K562 (cell line): ENCODE data around the gene HIRIP3. TPM values are rescaled to one million over a fixed set of nuclear protein-coding genes. Genes with fewer than 3 reads are reported as not detected.
A peak's percentile ranks its signal among the peaks of the same experiment; 100 is the strongest.

ENCODE experiments used
- AFF1 ChIP-seq, 2 experiments: fragments of 450-650 bp; IDR thresholded peaks; 2 replicates each; pipeline ENCODE4 v1.6.1; 2018; ENCODE audit warnings: mild to moderate bottlenecking in 2 of 2, low read depth in 1 of 2; ENCODE audit not compliant: partially characterized antibody in 2 of 2
- CBX5 ChIP-seq: IDR thresholded peaks from 2 replicates; pipeline ENCODE4 v1.6.1; 2014; ENCODE audit warnings: low read depth, borderline replicate concordance
- CEBPB ChIP-seq: fragments of 450-650 bp; IDR thresholded peaks from 2 replicates; pipeline ENCODE4 v1.6.1; 2016; ENCODE audit warnings: missing genetic modification characterization, missing compliant biosample characterization
- ETV1 ChIP-seq: fragments of 450-650 bp; conservative IDR thresholded peaks from 2 replicates; pipeline ENCODE4 v1.6.1; 2016; ENCODE audit warnings: missing genetic modification characterization, control low read depth, low read depth, missing compliant biosample characterization
- GATAD2B ChIP-seq: fragments of 450-650 bp; IDR thresholded peaks from 2 replicates; pipeline ENCODE4 v1.6.1; 2017; ENCODE audit warnings: mild to moderate bottlenecking, borderline replicate concordance
- HLTF ChIP-seq: fragments of 450-650 bp; IDR thresholded peaks from 2 replicates; pipeline ENCODE4 v1.6.1; 2016
- IRF1 ChIP-seq: sonication (generic); formaldehyde crosslinking; IDR thresholded peaks from 2 replicates; pipeline ENCODE4 v1.8.0; 2022; ENCODE audit warnings: missing genetic modification reagents, mild to moderate bottlenecking, borderline replicate concordance
- LCOR ChIP-seq: sonication (generic); formaldehyde crosslinking; IDR thresholded peaks from 2 replicates; pipeline ENCODE4 v1.8.0; 2022; ENCODE audit warnings: mild to moderate bottlenecking, missing genetic modification reagents
- MCM3 ChIP-seq: fragments of 450-650 bp; IDR thresholded peaks from 2 replicates; pipeline ENCODE4 v1.6.1; 2016
- NFE2L1 ChIP-seq: fragments of 450-650 bp; IDR thresholded peaks from 2 replicates; pipeline ENCODE4 v1.6.1; 2016; ENCODE audit warnings: missing genetic modification characterization, low read depth, mild to moderate bottlenecking, missing compliant biosample characterization, moderate library complexity, borderline replicate concordance
- NFXL1 ChIP-seq: fragments of 450-650 bp; formaldehyde crosslinking; IDR thresholded peaks from 2 replicates; pipeline ENCODE4 v1.4.0; 2021; ENCODE audit warnings: mild to moderate bottlenecking
- PHB ChIP-seq: fragments of 250-450 bp; sonication (Bioruptor Pico); IDR thresholded peaks from 2 replicates; pipeline ENCODE4 v1.5.0; 2021
- POU5F1 ChIP-seq: fragments of 150-350 bp; IDR thresholded peaks from 2 replicates; pipeline ENCODE4 v1.6.1; 2014; ENCODE audit warnings: borderline replicate concordance, low read length, low read depth, mild to moderate bottlenecking; ENCODE audit not compliant: partially characterized antibody
- RBM25 ChIP-seq: fragments of 200-400 bp; formaldehyde crosslinking; IDR thresholded peaks from 2 replicates; pipeline ENCODE4 v1.6.1; 2018; ENCODE audit warnings: low read length, low read depth, moderate library complexity; ENCODE audit not compliant: severe bottlenecking
- SMAD3 ChIP-seq: fragments of 450-650 bp; formaldehyde crosslinking; conservative IDR thresholded peaks from 2 replicates; pipeline ENCODE4 v1.4.0; 2020; ENCODE audit warnings: mild to moderate bottlenecking
- ZBTB12 ChIP-seq: fragments of 250-450 bp; sonication (Bioruptor Pico); IDR thresholded peaks from 2 replicates; pipeline ENCODE4 v1.4.0; 2020
- ZNF184 ChIP-seq: sonication (generic); formaldehyde crosslinking; IDR thresholded peaks from 2 replicates; pipeline ENCODE4 v1.5.0; 2020; ENCODE audit warnings: missing genetic modification reagents
- ZNF311 ChIP-seq: fragments of 250-450 bp; sonication (Bioruptor Pico); IDR thresholded peaks from 2 replicates; pipeline ENCODE4 v1.4.0; 2020; ENCODE audit warnings: mild to moderate bottlenecking, moderate library complexity
- ZNF316 ChIP-seq: fragments of 450-650 bp; IDR thresholded peaks from 2 replicates; pipeline ENCODE4 v1.6.1; 2016
- ZNF384 ChIP-seq: IDR thresholded peaks from 2 replicates; pipeline ENCODE4 v1.6.1; 2012; ENCODE audit warnings: low read depth, low read length, improper control_type of control experiment
- ZNF639 ChIP-seq, 2 experiments: fragments of 200-800 bp in 1 of 2; sonication (Bioruptor generic) in 1 of 2; sonication (generic) in 1 of 2; formaldehyde crosslinking in 1 of 2; IDR thresholded peaks in 1 of 2; conservative IDR thresholded peaks in 1 of 2; 2 replicates each; pipeline versions ENCODE4 v1.5.0 to v1.6.1; 2016 to 2020; ENCODE audit warnings: missing compliant biosample characterization in 1 of 2, missing genetic modification characterization in 1 of 2, missing genetic modification reagents in 1 of 2
- ZNF764 ChIP-seq: fragments of 250-450 bp; sonication (Bioruptor Pico); IDR thresholded peaks from 2 replicates; pipeline ENCODE4 v1.4.0; 2020; ENCODE audit warnings: low read depth, mild to moderate bottlenecking, moderate library complexity
- polyA plus RNA-seq, 8 experiments: library from polyadenylated mRNA; depleted of rRNA in 4 of 8; stranded (reverse) in 5 of 8; unstranded in 3 of 8; fragments of >200 nt; fragmentation: Nextera tagmentation in 2 of 8; fragmentation: Illumina TruSeq in 1 of 8; extraction: Ambion mirVana in 2 of 8; extraction: Trizol in 1 of 8; gene quantifications; 2 replicates each; pipeline versions ENCODE4 v1.2.1 to v1.2.3, GENCODE V29; 2011 to 2014; ENCODE audit warnings: inconsistent platforms in 1 of 8, missing spikeins in 1 of 8
- total RNA-seq, 7 experiments: library from RNA; depleted of rRNA in 6 of 7; stranded (reverse); fragments of >200 nt in 6 of 7; fragmentation: Illumina TruSeq in 2 of 7; extraction: Trizol in 2 of 7; gene quantifications; 2 replicates each; pipeline versions ENCODE4 v1.2.1 to v1.2.3, GENCODE V29; 2011 to 2021; ENCODE audit warnings: low replicate concordance in 1 of 7

HIRIP3 gene
- total and polyA plus RNA-seq, 9 of the 15 experiments (the other 6 are each of a cell fraction or from before 2014, with no cell fraction given): 3.3 to 38.2 (median 18.2) TPM

GRCh38 chr16:29995324-29995910 is at the start of gene HIRIP3 (continued):
- TF ChIP-seq AFF1 (IDR thresholded peaks at IDR 0.05; ENCODE audit: low read depth in 1 of 2, partially characterized antibody in 2 of 2): no peak
- TF ChIP-seq ZBTB12 (CRISPR knock-in tag): no peak
- no peak for TF ChIP-seq ZNF184 (CRISPR knock-in tag)
- TF ChIP-seq RBM25: no peak
- TF ChIP-seq IRF1 (CRISPR knock-in tag): no peak
- no peak for TF ChIP-seq MCM3
- no peak for TF ChIP-seq ZNF311 (CRISPR knock-in tag)
- TF ChIP-seq ZNF764 (CRISPR knock-in tag): no peak
- no peak for TF ChIP-seq NFE2L1 (tag)
- no peak for TF ChIP-seq CEBPB (tag)
- no peak for TF ChIP-seq ZNF316
- 0 out of 2 replicates have a peak, but pooled peaks have one; percentile 44 for TF ChIP-seq ZNF384
- TF ChIP-seq LCOR (CRISPR knock-in tag): peak; percentile 73
- TF ChIP-seq PHB (CRISPR knock-in tag): no peak
- TF ChIP-seq POU5F1: peak; percentile 78
- TF ChIP-seq CBX5: no peak
- no peak for TF ChIP-seq ETV1 (tag)
- TF ChIP-seq NFXL1 (CRISPR knock-in tag): no peak
- TF ChIP-seq SMAD3 (CRISPR knock-in tag): no peak
- no peak for TF ChIP-seq GATAD2B
- TF ChIP-seq ZNF639 (CRISPR knock-in tag; conservative IDR thresholded peaks at IDR 0.05 in 1 of 2, IDR thresholded peaks at IDR 0.05 in 1 of 2): peak in 1 of 2 experiments; percentile 80; a peak in 1 of 4 replicates
- TF ChIP-seq HLTF: no peak
